ENCODE data around the gene DHRS7B.
A peak's percentile ranks its signal among the peaks of the same experiment; 100 is the strongest.

GRCh38 chr17:21214015-21214776 is 87.4 kb downstream of the DHRS7B start, which contains the start of gene TMEM11:
- TF ChIP-seq CTCF (IDR thresholded peaks at IDR 0.05 in 2 of 3, conservative IDR thresholded peaks at IDR 0.05 in 1 of 3; ENCODE audit: insufficient read depth in 2 of 3, low read depth in 1 of 3, low read length in 3 of 3) = peak in 1 of 3 experiments; percentile 1; a peak in 1 of 6 replicates
- TF ChIP-seq HDAC2 (IDR thresholded peaks at IDR 0.05) = no peak
